ENCODE data around the gene VNN1.

DNA sequence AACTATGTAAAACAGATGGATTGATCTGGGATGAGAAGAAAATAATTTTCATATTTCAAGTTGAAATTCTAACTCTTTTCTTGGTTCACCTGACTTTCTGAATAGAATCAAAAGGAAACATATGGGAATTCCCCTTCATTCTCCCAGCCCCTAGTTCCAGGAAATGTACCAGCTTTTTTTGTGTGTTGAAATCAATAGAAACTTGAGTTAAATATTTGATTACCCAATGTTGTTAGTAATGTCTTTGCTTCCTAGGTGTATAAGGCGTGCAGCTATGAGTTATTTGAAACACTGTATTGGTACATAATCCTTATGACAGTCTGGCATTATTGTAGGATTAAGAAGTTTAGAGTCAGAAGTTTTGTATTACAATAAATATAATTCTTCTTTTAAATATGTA is 22.4 kb upstream of the VNN1 start:
- TF ChIP-seq, protein P1, sequence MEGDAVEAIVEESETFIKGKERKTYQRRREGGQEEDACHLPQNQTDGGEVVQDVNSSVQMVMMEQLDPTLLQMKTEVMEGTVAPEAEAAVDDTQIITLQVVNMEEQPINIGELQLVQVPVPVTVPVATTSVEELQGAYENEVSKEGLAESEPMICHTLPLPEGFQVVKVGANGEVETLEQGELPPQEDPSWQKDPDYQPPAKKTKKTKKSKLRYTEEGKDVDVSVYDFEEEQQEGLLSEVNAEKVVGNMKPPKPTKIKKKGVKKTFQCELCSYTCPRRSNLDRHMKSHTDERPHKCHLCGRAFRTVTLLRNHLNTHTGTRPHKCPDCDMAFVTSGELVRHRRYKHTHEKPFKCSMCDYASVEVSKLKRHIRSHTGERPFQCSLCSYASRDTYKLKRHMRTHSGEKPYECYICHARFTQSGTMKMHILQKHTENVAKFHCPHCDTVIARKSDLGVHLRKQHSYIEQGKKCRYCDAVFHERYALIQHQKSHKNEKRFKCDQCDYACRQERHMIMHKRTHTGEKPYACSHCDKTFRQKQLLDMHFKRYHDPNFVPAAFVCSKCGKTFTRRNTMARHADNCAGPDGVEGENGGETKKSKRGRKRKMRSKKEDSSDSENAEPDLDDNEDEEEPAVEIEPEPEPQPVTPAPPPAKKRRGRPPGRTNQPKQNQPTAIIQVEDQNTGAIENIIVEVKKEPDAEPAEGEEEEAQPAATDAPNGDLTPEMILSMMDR (conservative IDR thresholded peaks at IDR 0.05; ENCODE audit: low read depth, low read length): no peak
- TF ChIP-seq EZH2 (IDR thresholded peaks at IDR 0.05; ENCODE audit: borderline replicate concordance, low read depth, low read length, poor library complexity, severe bottlenecking): no peak

All from A673 (cell line).